Measurements from ENCODE around the gene MRM2. TPM values are rescaled to one million over a fixed set of nuclear protein-coding genes. Genes with fewer than 3 reads are reported as not detected.

Gene MRM2
- total and polyA plus RNA-seq, 4 donors = 9.7 to 14.9 (median 11.8) TPM

- H3K4me1 ChIP-seq (ENCODE audit: control insufficient read depth in 4 of 4, insufficient read depth in 4 of 4, low read length in 3 of 4) = peaks cover 4 to 22% (median 14%) of the 10 kb centered on the region in 4 donors
- no peak for DNase-seq (ENCODE audit: low spot score)
- no peak overlapping the region for H3K27ac ChIP-seq (ENCODE audit: low read depth in 1 of 2, low read length in 2 of 2)
- no peak overlapping the region for H3K9ac ChIP-seq (ENCODE audit: low read depth in 1 of 2, low read length in 2 of 2)
- no peak for TF ChIP-seq HNF4G (IDR thresholded peaks at IDR 0.05)
- no peak for TF ChIP-seq CTCF (IDR thresholded peaks at IDR 0.05; ENCODE audit: low read depth, low read length, missing input control)
- TF ChIP-seq ZBTB33 (IDR thresholded peaks at IDR 0.05) = no peak
- TF ChIP-seq EGR1 (IDR thresholded peaks at IDR 0.05; ENCODE audit: low read depth in 2 of 2) = no peak
- TF ChIP-seq ATF3 (IDR thresholded peaks at IDR 0.05) = no peak
- TF ChIP-seq RAD21 (IDR thresholded peaks at IDR 0.05) = no peak
- TF ChIP-seq RXRA (IDR thresholded peaks at IDR 0.05) = no peak
- no peak for TF ChIP-seq SP1 (IDR thresholded peaks at IDR 0.05)
- no peak for TF ChIP-seq FOXA2 (IDR thresholded peaks at IDR 0.05)
- TF ChIP-seq FOXA1 (IDR thresholded peaks at IDR 0.05) = no peak
- no peak for TF ChIP-seq MAX (IDR thresholded peaks at IDR 0.05)
- no peaks in the 10 kb centered on the region for H3K9me3 ChIP-seq (ENCODE audit: control insufficient read depth in 4 of 4, low read length in 3 of 4)
- no peak overlapping the region for H3K4me3 ChIP-seq (ENCODE audit: low read depth in 1 of 3, low read length in 3 of 3)
- H3K36me3 ChIP-seq (ENCODE audit: control insufficient read depth in 4 of 4, insufficient read depth in 3 of 4, low read depth in 1 of 4, low read length in 3 of 4) = peaks cover 0 to under 1% (median 0%) of the 10 kb centered on the region in 4 donors
- 81% methylated on average over 25 of the region's 25 CpGs for WGBS
- H3K27me3 ChIP-seq (ENCODE audit: control insufficient read depth in 4 of 4, insufficient read depth in 4 of 4, low read length in 3 of 4) = no peaks in the 10 kb centered on the region
Observed at GRCh38 chr7:2244404-2244995, 2.5 kb upstream of the MRM2 start.

- H3K4me1 ChIP-seq (ENCODE audit: control insufficient read depth in 4 of 4, insufficient read depth in 4 of 4, low read length in 3 of 4) = peaks cover 4 to 22% (median 14%) of the 10 kb centered on the region in 4 donors
- no peaks in the 10 kb centered on the region for H3K9me3 ChIP-seq (ENCODE audit: control insufficient read depth in 4 of 4, low read length in 3 of 4)
- H3K36me3 ChIP-seq (ENCODE audit: control insufficient read depth in 4 of 4, insufficient read depth in 3 of 4, low read depth in 1 of 4, low read length in 3 of 4) = peaks cover 0 to 7% (median 3%) of the 10 kb centered on the region in 4 donors
- H3K9ac ChIP-seq (ENCODE audit: low read depth in 1 of 2, low read length in 2 of 2) = no peak overlapping the region
- WGBS = 88% methylated on average over 12 of the region's 12 CpGs
- no peak overlapping the region for H3K27ac ChIP-seq (ENCODE audit: low read depth in 1 of 2, low read length in 2 of 2)
- no peak overlapping the region for H3K4me3 ChIP-seq (ENCODE audit: low read depth in 1 of 3, low read length in 3 of 3)
- no peaks in the 10 kb centered on the region for H3K27me3 ChIP-seq (ENCODE audit: control insufficient read depth in 4 of 4, insufficient read depth in 4 of 4, low read length in 3 of 4)
- no peak for DNase-seq (ENCODE audit: low spot score)
- no peak for TF ChIP-seq REST (IDR thresholded peaks at IDR 0.05)
- TF ChIP-seq SP1 (IDR thresholded peaks at IDR 0.05) = no peak
- no peak for TF ChIP-seq JUND (IDR thresholded peaks at IDR 0.05)
- TF ChIP-seq HNF4A (conservative IDR thresholded peaks at IDR 0.05) = no peak
- no peak for TF ChIP-seq FOXA1 (IDR thresholded peaks at IDR 0.05)
- TF ChIP-seq ZBTB33 (IDR thresholded peaks at IDR 0.05) = no peak
- no peak for TF ChIP-seq EGR1 (IDR thresholded peaks at IDR 0.05; ENCODE audit: low read depth in 2 of 2)
- TF ChIP-seq MAX (IDR thresholded peaks at IDR 0.05) = no peak
- no peak for TF ChIP-seq HNF4G (IDR thresholded peaks at IDR 0.05)
- TF ChIP-seq GABPA (IDR thresholded peaks at IDR 0.05 in 1 of 2, conservative IDR thresholded peaks at IDR 0.05 in 1 of 2) = no peak
- no peak for TF ChIP-seq NR2F2 (IDR thresholded peaks at IDR 0.05)
- TF ChIP-seq RAD21 (IDR thresholded peaks at IDR 0.05) = no peak
- no peak for TF ChIP-seq FOXA2 (IDR thresholded peaks at IDR 0.05)
- TF ChIP-seq RXRA (IDR thresholded peaks at IDR 0.05) = no peak
- TF ChIP-seq TAF1 (conservative IDR thresholded peaks at IDR 0.05) = no peak
- no peak for TF ChIP-seq YY1 (IDR thresholded peaks at IDR 0.05)
- no peak for TF ChIP-seq CTCF (IDR thresholded peaks at IDR 0.05; ENCODE audit: low read depth, low read length, missing input control)
Observed at GRCh38 chr7:2243458-2243857, 1.5 kb upstream of the MRM2 start.
